Testis (tissue), 2 donors: ENCODE results near the gene ANKRD7.

Experiments
- POLR2A ChIP-seq: fragments of 450-650 bp; IDR thresholded peaks from one replicate; pipeline ENCODE4 v1.6.1; 2017; ENCODE audit warnings: antibody characterized with exemption, mild to moderate bottlenecking, moderate library complexity
- TF ChIP-seq, protein P1 (sequence below), 3 experiments: fragments of 450-650 bp in 2 of 3; fragments of 200-600 bp in 1 of 3; sonication (generic) in 1 of 3; IDR thresholded peaks; one replicate each; pipeline ENCODE4 v1.5.1; 2016 to 2019; ENCODE audit warnings: antibody characterized with exemption in 3 of 3, mild to moderate bottlenecking in 2 of 3, moderate library complexity in 1 of 3

DNA sequence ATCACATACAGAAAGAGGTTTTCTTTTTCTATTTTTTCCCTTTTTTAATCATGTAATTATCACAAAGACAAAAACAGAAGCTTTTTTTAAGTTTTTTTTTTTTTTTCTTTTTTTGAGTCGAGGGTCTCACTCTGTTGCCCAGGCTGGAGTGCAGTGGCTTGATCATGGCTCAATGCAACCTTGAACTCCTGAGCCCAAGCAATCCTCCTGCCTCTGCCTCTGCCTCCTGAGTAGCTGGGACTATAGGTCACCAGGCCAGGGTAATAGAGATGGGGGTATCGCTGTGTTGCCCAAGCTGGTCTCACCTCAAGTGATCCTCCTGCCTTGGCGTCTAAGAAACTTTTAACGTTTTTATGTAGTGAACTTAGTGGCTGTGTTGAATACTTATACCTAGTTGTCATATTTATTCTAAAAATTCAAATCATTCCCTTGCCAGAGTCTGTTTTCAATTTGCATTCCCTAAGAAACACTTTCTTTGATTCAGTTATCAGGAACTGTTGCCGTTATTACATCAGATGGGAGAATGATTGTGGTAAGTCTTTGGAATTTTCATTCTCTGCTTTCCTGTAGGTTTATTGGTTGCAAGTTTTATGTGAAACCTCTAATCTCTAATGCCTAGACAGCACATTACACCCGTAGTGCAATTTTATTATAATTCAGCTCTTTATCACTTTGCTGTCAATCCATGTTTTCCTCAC lies 39.2 kb upstream of the ANKRD7 start:
- TF ChIP-seq, protein P1, sequence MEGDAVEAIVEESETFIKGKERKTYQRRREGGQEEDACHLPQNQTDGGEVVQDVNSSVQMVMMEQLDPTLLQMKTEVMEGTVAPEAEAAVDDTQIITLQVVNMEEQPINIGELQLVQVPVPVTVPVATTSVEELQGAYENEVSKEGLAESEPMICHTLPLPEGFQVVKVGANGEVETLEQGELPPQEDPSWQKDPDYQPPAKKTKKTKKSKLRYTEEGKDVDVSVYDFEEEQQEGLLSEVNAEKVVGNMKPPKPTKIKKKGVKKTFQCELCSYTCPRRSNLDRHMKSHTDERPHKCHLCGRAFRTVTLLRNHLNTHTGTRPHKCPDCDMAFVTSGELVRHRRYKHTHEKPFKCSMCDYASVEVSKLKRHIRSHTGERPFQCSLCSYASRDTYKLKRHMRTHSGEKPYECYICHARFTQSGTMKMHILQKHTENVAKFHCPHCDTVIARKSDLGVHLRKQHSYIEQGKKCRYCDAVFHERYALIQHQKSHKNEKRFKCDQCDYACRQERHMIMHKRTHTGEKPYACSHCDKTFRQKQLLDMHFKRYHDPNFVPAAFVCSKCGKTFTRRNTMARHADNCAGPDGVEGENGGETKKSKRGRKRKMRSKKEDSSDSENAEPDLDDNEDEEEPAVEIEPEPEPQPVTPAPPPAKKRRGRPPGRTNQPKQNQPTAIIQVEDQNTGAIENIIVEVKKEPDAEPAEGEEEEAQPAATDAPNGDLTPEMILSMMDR (IDR thresholded peaks at IDR 0.05) = no peak
- no peak for TF ChIP-seq POLR2A
